ENCODE measurements around the gene PDLIM3.
"Not testable (repeated sequence)": the region's sequence is repeated elsewhere in the genome, so short reads cannot be mapped to it uniquely, and the experiment has no call there.

PDLIM3 gene

GRCh38 chr4:185552254-185552653 is 16.9 kb upstream of the PDLIM3 start:
- no peak for DNase-seq

GRCh38 chr4:185550933-185551332 is 15.6 kb upstream of the PDLIM3 start:
- DNase-seq = no peak

- no peak for DNase-seq
Observed at GRCh38 chr4:185549095-185549639, 13.9 kb upstream of the PDLIM3 start.

GRCh38 chr4:185548587-185548986 is 13.3 kb upstream of the PDLIM3 start:
- no peak for DNase-seq

DNA sequence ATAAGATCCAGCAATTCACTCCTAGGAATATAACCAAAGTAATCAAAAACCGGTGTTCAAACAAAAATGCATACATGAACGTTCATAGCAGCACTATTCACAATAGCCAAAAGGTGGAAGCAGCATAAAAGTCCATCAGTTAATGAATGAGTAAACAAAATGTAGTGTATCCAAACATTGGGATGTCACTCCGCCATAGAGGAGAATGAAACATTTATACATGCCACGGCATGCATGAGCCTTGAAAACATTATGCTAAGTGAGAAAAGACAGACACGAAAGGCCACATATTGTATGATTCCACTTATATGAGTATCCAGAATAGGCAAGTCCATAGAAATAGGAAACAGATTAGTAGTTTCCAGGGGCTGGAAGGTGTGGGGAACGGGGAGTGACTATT is 11.0 kb upstream of the PDLIM3 start:
- no peak for DNase-seq

DNA sequence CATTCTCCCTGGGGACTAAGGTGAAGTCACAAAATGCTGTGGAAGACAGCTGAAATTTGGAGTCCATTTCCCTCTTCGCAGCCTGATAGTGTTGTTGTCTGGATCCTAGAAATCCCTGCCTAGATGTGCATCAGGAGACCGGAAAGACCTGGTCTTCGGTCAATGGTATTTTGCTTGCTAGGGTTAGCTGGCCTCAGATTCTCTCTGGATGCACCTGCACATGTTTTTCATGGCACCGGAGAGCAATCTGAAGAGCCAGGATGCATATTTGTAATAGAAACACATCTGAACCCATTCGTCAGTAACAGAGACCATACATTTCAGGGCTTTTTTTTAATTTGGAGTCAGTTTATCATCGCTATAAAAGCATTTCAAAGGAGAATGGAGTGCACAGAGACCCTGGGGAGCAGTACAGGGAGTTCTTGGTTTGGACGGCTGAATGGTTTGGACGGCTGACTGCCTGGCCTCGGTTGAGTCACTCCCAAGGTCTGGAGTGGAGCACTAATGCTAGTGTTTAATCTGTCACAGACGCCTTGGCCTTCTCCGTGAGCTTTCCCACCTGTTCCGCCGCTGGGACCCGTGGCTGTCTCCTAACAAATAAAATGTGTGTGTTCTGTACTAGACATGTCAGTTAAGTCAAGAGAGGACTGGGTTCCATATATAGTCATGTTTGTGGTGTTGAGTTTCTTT is 7.5 kb upstream of the PDLIM3 start:
- DNase-seq = no peak

- no peak for DNase-seq
Observed at GRCh38 chr4:185541251-185541727, 6.0 kb upstream of the PDLIM3 start.

DNA sequence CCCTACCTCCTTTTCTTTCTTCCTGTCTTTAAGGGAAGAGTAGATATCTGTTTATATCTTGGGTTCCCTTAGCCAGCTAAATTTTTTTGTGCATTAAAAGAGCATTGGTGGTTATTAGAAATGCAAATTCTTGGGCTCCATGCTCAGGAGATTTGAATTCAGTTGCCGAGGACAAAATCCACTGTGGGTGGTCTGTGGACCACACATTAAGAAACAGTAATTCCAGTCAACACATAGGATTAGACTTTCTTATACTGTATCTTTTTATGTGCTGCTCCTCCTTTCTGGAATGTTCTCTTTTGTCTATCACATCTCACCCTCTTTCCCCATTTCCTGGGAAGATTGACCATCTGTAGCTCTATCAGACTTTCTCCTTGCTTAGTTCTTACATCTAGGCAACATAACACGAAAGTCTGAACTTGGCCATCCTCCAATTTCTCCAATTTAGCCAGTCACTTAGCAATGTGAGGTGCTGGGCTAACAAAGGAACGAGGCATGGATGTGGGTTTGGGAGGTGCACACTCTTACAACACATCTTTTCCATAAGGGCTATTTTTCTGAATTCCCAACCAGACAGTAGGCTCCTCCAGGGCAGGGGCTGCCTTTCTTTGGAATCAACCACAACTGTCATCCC is 5.3 kb upstream of the PDLIM3 start:
- no peak for DNase-seq

DNA sequence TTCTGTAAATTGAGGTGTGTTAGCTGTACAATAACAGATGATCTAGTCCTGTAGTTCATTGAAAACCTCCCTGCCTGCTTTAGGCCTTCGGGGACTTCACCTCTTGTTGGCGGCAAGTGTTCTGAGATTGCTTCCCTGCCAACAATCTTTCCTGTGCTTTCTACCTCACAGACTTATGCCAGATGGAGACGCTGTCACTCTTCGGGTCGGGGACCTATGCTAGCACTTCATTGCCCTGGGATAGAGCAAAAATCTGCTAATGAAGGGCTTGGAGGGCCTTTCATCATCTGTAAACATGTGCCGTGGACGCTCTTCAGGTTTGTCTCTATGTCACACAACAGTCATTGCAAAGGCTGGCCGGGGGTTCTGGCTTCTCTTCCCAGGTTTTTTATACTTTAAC is 4.7 kb upstream of the PDLIM3 start:
- DNase-seq = no peak

GRCh38 chr4:185538806-185539205 is 3.5 kb upstream of the PDLIM3 start:
- no peak for DNase-seq

DNA sequence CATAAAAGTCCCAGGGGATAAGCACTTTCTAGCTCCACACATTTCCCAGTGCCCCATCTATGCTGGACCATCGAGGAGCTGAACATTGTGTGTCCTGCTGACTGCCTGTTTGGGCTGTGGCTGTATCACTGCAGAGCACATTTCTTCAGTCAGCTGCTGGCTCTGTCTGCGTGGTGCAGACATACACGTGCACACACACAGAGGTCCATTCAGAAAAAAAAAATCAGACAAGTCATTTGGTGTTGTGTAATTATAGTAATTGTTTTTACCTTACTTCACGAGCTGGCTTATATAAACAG is 1.1 kb upstream of the PDLIM3 start:
- DNase-seq = no peak

DNA sequence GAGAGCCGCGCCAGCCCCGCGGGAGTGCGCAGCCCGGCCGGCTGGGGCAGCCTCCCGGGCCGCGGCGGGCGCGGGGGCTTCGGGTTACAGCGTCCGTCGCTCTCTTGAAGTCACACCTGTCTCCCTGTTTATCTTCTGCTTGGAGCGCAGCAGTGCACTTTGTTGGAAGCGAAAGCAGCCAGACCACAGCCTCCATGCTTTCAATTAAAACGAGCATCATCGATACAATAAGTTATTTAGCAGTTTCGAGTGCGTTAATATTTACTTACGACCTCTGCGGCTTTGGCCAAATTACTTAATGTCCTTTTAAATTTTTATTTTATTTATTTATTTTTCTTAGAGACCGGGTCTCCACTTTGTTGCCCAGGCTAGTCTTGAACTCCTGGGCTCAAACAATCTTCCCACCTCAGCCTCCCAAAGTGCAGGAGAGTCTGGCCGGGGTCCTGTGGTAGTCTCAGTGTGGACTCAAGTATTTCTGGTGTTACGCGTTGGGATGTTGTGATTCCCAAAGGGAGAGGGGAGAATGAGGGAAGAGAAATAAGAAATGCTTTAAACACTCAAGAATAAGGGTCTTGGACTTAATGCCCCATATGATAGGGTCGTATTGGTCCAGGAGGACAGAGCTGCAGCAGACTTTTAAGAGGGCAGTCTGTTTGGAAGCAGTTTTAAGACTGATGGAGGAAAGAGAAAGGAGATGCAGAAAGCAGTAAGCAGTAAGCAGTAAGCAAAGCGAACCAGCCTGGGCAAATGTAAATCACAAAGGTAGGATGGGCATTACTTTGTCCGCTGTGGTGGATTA is 504 bp upstream of the PDLIM3 start:
- DNase-seq = no peak

- no peak for DNase-seq
Observed at GRCh38 chr4:185534511-185534865, 819 bp downstream of the PDLIM3 start.

DNA sequence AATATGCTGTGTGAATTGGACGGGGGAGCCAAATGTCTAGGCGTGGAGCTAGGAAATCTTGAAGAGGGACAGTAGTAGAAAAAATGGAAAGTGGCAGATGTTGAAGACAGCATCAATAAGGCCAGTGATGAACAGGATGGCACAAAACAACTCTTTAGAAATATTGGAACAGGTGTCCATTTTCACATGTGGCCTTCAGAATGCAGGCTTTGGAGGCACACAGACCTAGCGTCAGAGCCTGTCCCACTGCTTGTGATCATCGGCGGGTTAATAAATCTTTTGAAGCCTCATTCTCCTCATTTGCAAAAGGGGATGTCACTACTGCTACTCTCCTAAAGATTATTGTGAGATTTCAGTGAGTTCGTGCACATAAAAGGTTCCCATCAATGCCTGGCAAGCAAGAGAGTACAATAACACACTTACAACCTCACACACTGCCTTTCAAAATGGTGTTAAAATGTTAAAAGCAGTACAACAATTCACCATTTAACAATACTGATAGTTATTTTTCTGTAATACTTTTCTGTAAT is 2.4 kb downstream of the PDLIM3 start:
- no peak for DNase-seq

GRCh38 chr4:185532293-185532692 is 3.0 kb downstream of the PDLIM3 start:
- DNase-seq = no peak

- DNase-seq = not testable (repeated sequence)
Observed at GRCh38 chr4:185531654-185532053, 3.7 kb downstream of the PDLIM3 start.

- DNase-seq = no peak
Observed at GRCh38 chr4:185529413-185529812, 5.9 kb downstream of the PDLIM3 start.

DNA sequence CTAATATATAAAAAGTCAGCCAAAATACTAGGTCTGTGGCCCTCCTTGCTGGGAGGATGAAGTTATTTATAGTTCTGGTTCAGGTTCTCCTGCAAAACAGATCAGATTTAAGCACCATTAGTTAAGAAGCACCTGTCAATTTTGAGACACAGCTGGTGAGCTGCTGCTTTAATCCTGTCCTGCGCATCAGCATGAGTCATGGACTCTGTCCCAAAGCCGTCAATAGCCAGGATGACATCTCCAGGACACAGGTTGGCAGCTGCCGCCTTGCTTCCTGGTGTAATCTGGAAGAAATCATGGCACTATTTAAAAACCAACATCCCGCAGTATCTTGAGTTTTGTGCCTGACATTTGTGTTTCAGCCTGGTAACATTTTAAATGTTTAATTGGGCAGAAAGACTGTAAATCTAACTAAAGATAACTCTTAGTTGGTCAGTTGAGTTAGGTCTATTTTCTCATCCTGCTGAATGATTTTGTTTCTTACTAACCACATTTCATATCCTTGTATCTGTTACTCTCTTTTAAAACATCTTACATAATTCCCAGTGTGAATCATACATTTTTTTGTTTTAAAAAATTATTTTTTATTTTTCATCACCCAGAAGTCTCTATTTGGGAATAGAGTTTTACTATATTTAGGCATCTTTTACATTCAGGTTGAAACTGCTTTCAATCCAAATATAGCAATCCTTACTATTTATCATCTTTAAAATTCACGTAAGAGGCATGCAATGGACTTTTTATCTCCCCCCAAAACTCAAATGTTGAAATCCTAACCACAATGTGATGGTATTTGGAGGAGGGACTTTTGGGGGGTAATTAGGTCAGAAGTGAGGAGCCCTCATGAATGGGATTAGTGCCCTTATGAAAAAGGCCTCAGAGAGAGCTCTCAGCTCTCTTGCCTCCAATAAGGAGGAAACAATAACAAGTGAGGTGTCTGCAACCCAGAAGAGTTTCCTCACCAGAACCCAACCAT is 10.1 kb downstream of the PDLIM3 start:
- DNase-seq = no peak

DNA sequence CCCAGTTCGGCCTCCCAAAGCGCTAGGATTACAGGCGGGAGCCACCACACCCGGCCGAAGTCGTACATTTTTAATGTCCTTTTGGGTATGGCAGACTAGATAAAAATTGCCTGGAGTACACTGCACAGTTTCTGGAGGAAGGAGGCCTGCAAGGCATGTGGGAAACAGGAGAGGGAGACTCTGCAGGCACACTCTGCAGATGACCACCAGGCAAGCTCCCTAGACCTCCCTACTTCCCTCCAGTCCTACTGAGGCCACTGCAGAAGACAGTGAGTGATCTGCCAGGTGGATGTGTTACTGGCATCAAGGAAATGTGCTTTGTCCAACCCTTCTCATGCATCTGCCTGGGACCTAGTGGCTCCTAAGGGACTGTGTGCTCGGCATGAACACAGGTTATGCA is 11.4 kb downstream of the PDLIM3 start:
- no peak for DNase-seq

- DNase-seq = no peak
Observed at GRCh38 chr4:185522451-185522850, 12.9 kb downstream of the PDLIM3 start.

- DNase-seq = no peak
Observed at GRCh38 chr4:185520119-185520518, 15.2 kb downstream of the PDLIM3 start.

GRCh38 chr4:185518494-185518893 is 16.8 kb downstream of the PDLIM3 start:
- no peak for DNase-seq
